NOMO-1 treated with DMSO at 0.1 percent for 48 hours (cell line): ENCODE results near the gene CTNNBL1.
A peak's percentile ranks its signal among the peaks of the same experiment; 100 is the strongest.
"Not testable (repeated sequence)": the region's sequence is repeated elsewhere in the genome, so short reads cannot be mapped to it uniquely, and the experiment has no call there.

Experiments
- DNase-seq: peaks from one replicate; lab custom pipeline; 2025; ENCODE audit not compliant: unreplicated experiment; lab: John Stamatoyannopoulos, UW

The CTNNBL1 gene

GRCh38 chr20:37706298-37706697, 12.5 kb downstream of the CTNNBL1 start:
- no peak for DNase-seq

GRCh38 chr20:37711001-37711400, 17.2 kb downstream of the CTNNBL1 start:
- no peak for DNase-seq

GRCh38 chr20:37711994-37712964, 18.4 kb downstream of the CTNNBL1 start:
- no peak for DNase-seq

- DNase-seq = no peak
These were observed 19.6 kb downstream of the CTNNBL1 start for GRCh38 chr20:37713396-37713795.

- DNase-seq = peak; percentile 88
These were observed 21.3 kb downstream of the CTNNBL1 start for GRCh38 chr20:37714978-37715672.

GRCh38 chr20:37721751-37722150, 27.9 kb downstream of the CTNNBL1 start:
- no peak for DNase-seq

GRCh38 chr20:37722312-37722711, 28.5 kb downstream of the CTNNBL1 start:
- not testable (repeated sequence) for DNase-seq

GRCh38 chr20:37723668-37724067, 29.8 kb downstream of the CTNNBL1 start:
- no peak for DNase-seq

- no peak for DNase-seq
These were observed 31.3 kb downstream of the CTNNBL1 start for GRCh38 chr20:37725165-37725564.

- no peak for DNase-seq
These were observed 32.0 kb downstream of the CTNNBL1 start for GRCh38 chr20:37725855-37726254.

- DNase-seq = no peak
These were observed 32.5 kb downstream of the CTNNBL1 start for GRCh38 chr20:37726321-37726720.

- DNase-seq = no peak
These were observed 33.4 kb downstream of the CTNNBL1 start for GRCh38 chr20:37726971-37727956.

- DNase-seq = no peak
These were observed 34.3 kb downstream of the CTNNBL1 start for GRCh38 chr20:37727957-37728634.

GRCh38 chr20:37728635-37728983, 34.8 kb downstream of the CTNNBL1 start:
- DNase-seq = no peak

GRCh38 chr20:37729452-37729851, 35.6 kb downstream of the CTNNBL1 start:
- no peak for DNase-seq

- DNase-seq = no peak
These were observed 36.1 kb downstream of the CTNNBL1 start for GRCh38 chr20:37729909-37730308.

GRCh38 chr20:37733416-37733815, 39.6 kb downstream of the CTNNBL1 start:
- no peak for DNase-seq

- DNase-seq = no peak
These were observed 40.6 kb downstream of the CTNNBL1 start for GRCh38 chr20:37734228-37734985.

GRCh38 chr20:37735541-37735940, 41.7 kb downstream of the CTNNBL1 start:
- no peak for DNase-seq

- no peak for DNase-seq
These were observed 42.3 kb downstream of the CTNNBL1 start for GRCh38 chr20:37736132-37736531.
